RPMI7951 (cell line): ENCODE data around the gene CCNB1IP1. TPM values are rescaled to one million over a fixed set of nuclear protein-coding genes. Genes with fewer than 3 reads are reported as not detected.
"Not testable (repeated sequence)": the region's sequence is repeated elsewhere in the genome, so short reads cannot be mapped to it uniquely, and the experiment has no call there.

ENCODE experiments used
- DNase-seq: peaks from one replicate; pipeline ENCODE4 v3.0.0-alpha.2; 2012; ENCODE audit warnings: low read depth
- total RNA-seq: library from RNA; depleted of rRNA; stranded (reverse); fragments of >200 nt; shearing (Covaris generic); gene quantifications from 2 replicates; pipeline ENCODE4 v1.2.3, GENCODE V29; 2014

Gene CCNB1IP1
- total RNA-seq, 1 experiment from 2014 or later, result 52.4 TPM

DNA sequence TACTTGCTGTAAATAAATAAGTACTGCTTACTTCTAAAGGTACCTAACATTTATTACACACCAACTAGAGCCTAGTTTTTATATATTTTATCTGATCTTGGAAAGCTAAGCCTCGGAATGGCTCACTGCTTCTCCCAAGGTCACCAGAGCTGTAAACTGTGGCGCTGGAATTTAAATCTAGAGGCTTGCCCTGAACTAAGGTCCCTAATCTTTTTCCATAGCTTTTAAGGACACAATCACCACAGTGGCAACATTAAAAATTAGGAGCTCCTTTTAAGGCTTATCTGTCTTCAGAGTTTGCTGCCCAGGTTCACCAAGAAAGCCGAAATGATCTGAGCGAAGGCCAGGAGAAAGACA is 670 bp downstream of the CCNB1IP1 start:
- DNase-seq, result peak; percentile 4

DNA sequence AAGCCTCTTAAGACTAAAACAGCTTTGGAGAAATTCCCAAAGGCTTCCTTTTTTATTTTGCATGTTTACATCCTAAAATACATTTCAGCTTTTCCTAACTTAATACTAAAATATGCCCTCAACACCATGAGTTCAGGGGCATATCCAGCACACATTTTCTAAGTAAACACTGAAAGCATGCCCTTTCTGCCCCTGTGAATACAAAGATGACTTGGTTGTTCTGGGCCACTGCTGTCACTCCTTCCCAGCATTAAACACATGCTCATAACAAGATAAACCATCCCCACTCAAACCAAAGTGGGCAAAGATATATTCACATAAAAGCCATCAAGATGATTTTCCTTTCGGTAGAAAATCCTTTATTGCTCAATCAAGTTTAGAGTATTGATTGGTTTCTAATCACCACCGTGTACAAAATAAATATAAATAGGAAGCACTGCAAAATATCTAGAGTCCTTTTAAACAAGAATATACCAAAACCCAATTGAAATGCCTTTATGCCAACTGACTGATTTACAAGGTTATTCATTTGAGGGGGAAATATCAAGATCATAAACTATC is 1.9 kb downstream of the CCNB1IP1 start:
- no peak for DNase-seq

DNA sequence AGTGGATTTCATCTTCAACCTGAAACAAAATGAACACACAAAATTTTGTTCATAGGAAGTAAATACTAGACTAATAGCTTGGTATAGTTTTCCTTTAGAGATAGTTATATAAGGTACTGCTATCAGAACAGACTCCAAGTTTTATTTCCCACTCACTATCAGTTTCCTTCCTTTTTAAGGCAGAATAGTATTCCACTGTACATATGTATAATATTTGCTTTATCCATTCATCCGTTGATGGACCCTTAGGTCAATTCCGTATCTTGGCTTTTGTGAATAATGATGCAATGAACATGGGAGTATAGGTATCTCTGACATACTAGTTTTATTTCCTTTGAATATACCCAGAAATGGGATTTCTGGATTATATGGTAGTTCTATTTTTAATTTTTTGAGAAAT is 3.7 kb downstream of the CCNB1IP1 start:
- no peak for DNase-seq

DNA sequence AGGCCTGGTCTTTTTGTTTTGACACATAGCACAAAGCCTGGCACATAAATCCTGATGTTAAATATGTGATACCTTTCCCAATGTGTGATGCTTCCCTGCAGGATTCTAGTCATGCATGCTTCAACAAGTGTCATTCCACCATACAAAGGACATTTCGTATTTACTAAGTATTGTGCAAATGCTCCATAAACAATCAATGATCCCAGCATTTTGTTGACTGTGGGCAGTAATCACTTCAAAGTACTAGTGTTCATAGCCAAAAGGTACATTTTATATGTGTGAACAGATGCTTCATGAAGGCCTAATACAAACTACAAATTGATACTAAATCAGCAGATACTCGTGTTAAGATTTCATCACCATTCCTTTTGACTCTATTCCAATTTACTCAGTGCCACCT is 4.4 kb downstream of the CCNB1IP1 start:
- no peak for DNase-seq

DNA sequence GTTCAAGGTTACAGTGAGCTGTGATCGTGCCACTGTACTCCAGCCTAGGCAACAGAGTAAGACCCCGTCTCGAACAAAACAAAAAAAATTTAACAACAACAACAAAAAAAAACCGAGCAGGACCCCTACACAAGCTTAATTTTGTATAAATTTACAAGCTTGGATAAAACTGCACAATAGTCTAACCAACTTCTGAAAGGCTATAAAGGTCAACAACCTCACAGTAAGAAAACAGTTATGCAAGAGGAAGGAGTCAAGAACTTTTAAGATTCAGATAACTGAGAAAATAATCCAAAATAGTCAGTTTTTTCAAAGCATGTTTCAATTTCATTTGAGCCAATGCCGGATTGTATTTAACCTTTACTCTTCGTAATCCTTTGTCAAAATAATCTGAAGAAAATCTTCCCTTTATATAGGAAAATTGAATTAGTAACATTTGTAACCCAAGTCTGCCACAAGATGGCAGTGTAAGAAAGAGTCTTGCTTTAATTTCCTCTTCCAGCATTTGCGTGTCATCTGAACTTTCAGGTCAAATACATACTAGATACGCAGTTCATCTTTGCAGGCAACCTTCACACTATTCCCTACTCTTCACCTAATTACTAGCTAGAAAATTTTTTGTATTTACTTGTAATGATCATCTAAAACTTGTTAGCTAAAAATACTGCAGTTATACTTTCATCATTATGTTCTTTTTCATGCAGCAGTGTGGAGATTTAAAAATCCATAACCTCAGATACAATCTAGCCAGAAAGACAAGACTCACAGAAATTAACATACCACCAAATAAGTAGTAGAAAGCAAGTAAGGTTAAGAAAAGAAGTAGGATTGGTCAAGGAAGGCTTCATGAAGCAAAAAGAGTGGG is 5.8 kb downstream of the CCNB1IP1 start:
- peak; percentile 64 for DNase-seq

DNA sequence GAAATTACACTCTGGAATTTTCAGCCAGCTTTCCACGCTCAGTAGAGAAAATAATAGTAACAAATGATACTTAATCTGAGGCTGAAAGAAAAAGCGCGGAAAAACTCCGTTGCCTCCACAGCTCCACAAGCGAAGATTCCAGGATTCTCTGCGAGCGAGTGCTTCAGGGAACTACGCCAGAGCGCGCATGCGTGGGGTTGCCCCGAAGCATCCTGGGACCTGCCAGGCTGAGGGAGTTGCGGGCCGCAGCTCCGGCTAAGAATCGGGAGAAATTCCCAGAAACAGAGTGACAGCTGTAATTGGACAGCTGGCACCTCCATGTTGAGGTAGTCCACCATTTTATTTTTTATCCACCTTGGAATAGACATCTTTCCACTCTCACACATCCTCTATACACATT is 15.4 kb downstream of the CCNB1IP1 start:
- DNase-seq, result no peak

DNA sequence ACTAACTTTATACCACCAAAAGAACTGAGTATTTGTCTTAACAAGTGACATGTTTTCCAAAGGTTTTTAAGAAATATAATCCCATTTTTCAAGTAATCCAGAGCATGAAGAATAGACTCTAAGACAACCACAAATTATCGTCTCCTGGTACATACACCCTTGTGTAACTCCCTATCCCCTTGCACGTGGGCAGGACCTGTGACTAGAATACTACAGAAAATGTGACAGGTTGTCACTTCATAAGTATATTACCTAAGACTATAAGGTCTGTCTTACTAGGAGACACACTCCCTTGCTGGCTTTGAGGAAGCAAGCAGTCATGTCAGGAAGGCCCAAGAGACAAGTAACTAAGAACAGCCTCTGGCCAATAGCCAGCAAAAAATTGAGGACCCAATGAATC is 19.1 kb downstream of the CCNB1IP1 start:
- no peak for DNase-seq

DNA sequence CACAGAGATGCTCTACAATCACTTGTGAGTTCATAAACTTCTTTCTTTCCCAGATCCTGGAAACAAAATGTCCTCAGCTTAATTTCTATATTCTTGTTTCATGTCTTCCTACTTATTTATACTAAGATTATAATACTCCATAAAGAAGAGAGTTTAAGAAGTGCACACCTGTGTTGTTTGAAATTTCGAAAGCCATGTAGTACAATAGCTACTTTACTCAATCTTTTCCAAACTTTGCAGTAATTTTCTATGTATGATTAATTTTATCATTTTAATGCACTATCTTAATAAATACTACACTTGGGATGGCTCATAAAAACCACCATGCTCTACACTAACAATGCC is 27.0 kb downstream of the CCNB1IP1 start:
- DNase-seq, result no peak

DNA sequence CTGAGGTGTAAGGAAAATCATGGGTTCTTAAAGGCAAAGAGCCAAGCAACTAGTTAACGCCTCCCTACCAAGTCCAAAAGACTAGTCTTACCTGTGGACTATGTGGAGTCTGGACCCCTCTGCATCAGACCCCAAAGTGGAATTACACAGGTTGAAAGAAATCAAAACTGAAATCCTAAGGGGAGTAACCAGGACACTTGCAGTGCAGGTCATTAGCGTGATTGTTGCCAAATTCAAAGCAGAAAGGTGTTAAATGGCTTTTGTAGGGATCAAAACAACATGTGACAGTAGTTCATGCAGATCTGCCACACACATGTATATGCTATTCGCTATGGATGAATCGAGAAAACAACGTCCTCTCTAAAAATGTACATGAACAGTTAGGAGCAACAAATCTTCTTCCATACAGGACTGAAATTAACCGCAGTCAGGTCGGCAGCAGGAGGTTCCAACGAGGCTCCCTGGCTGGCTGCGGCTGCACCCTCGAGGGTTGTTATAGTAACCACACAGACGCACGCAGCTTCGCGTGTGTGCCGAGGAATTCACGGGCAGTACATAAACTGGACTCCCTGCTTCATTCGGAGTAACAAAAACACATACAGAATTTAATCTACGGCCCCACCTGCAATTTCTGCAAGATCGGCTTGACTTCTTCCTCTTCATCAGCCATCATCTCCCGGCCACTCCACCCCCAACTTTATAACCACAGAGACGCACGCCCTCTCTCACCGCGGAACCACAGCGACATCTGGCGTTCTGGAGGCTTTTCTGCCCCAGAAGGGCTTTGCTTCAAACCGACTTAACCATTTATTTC is 27.6 kb downstream of the CCNB1IP1 start, which contains the start of gene TTC5:
TSS of gene TTC5 (minus strand) at position 687 of the 814 bp plus-strand sequence. CDS start at position 673, 14 bp downstream.
- peak; percentile 80 for DNase-seq

DNA sequence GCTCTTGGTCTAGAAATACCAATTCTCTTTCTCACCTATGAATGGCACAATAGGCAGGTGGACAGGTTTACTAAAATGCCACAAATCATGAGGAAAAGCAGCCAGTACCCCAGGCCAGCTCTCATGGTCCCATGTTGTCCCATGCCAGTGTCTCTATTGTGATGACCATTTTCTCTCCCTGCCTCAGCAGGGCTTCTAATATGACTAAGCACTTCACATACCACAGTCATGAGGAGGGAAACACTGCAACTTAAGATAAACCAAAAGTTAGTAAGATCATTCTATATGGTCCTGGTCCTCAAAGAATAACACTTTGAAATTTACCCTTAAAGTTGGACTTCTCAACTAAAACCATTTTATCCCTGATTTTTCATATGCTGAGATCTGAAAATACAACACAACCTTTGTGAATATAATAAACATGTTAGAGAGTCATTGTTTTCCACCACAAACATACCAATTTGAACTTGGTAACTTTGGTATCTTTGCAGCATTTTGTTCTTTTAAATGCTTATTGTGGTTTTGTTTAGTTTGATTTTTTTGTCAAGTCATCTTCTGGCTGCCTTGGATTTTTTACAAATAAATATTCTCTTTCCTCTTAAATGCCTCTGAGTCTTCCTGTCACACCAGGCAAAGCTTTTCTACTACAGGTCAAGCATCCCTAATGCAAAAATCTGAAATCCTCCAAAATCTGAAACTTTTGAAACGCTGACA is 30.9 kb downstream of the CCNB1IP1 start:
- peak; percentile 8 for DNase-seq

DNA sequence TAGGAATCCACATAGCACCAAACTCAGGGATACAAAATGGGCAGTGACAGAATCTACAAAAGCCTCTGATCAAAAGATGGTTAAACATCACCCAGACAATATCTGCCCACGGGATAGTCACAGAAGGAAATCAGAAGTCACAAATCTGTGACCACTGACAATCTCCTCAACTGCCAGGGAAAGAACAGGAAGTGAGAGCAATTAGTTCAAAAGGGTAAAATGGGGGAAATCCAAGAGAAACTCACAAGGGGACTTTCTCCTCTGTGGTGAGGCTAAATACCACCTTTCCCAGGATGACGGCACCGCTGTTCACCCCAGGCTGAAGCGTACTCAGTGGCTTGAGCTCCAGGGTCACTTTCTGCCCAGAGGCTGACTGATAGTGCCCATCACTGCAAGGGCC is 38.0 kb downstream of the CCNB1IP1 start:
- DNase-seq, result no peak

DNA sequence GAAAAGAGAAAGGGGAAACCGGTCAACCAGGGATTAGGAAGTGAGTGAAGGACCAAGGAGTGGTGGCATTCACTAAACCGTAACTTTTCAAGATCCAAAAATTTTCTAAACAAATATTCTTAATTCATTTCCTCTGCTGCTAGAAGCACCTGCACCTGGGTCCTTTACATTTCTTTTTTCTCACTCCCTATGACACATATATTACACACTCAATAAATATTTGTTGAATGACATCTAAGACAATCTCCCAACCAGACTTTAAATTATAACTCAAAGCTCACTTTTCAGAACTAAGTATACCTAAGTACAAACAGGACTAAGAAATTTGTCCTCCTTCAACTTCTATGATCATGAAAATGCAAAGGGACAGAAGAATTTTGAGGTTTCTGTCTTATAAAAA is 38.4 kb downstream of the CCNB1IP1 start:
- no peak for DNase-seq

DNA sequence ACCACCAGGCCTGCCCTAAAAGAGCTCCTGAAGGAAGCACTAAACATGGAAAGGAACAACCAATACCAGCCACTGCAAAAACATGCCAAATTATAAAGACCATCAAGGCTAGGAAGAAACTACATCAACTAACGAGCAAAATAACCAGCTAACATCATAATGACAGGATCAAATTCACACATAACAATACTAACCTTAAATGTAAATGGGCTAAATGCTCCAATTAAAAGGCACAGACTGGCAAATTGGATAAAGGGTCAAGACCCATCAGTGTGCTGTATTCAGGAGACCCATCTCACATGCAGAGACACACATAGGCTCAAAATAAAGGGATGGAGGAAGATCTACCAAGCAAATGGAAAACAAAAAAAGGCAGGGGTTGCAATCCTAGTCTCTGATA is 51.1 kb downstream of the CCNB1IP1 start:
- DNase-seq, result not testable (repeated sequence)

DNA sequence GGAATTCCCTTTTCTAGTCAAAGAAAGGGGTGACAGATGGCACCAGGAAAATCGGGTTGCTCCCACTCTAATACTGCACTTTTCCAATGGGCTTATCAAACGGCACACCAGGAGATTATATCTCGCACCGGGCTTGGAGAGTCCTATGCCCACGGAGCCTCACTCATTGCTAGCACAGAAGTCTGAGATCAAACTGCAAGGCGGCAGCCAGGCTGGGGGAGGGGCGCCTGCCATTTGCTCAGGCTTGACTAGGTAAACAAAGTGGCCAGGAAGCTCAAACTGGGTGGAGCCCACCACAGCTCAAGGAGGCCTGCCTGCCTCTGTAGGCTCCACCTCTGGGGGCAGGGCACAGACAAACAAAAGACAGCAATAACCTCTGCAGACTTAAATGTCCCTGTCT is 52.8 kb downstream of the CCNB1IP1 start:
- not testable (repeated sequence) for DNase-seq

DNA sequence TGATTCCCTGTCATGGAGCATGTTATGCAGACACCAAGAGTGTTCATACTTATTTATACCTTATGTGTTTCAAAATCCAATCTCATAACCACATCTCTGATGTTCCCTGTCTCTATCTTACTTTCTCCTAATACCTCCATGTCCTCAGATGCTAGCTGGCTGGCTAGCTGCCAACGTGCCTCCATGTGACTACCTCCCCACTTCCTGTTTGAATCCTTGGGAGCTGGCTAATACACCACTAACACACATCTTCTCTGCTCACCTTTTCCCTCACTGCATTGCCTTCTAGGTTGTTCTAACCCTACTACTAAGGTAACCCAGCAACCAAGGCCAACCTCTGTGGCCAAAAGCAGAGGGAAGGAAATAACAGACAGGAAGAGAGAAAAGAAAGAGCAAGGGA is 54.7 kb downstream of the CCNB1IP1 start:
- DNase-seq, result peak; percentile 27

DNA sequence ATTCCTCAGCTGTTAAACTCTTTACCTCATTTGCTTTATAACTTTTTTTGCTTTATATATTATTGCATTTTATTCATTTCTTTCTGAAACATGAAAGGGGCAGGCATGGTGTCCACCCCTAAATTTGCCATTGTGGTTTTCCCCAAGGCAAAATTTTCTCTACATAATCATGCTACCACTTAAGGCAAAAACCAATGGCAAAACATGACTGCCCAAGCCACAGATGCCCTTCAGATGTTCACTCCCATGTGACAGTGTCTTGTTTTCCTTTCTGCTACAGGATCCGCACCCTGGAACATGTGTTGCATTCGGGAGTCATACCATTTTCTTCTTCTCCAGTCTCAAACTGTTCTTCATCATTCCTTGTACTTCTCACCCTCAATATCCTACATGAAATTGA is 55.7 kb downstream of the CCNB1IP1 start:
- DNase-seq, result no peak

DNA sequence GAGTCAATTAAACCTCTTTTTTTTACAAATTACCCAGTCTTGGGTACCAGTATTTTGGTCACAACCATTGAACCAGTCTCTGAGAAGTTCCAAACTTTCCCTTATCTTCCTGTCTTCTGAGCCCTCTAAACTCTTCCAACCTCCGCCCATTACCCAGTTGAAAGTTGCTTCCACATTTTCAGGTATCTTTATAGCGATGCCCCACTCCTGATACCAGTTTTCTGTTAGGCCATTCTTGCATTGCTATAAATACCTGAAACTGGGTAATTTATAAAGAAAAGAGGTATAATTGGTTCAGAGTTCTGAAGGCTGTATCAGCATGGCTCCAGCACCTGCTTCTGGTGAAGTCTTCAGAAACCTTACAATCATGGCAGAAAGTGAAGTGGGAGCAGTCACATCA is 59.0 kb downstream of the CCNB1IP1 start:
- DNase-seq, result no peak

DNA sequence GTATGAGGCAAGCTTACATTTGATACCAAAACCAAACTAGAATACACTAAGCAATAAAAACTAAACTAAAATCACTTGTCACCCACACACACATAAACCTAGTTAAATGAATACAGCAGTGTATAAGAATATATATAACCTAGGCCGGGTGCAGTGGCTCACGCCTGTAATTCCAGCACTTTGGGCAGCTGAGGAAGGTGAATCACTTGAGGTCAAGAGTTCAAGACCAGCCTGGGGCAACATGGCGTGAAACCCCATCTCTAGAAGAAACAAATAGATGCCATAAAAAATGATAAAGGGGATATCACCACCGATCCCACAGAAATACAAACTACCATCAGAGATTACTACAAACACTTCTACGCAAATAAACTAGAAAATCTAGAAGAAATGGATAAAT is 68.7 kb downstream of the CCNB1IP1 start:
- DNase-seq, result peak; percentile 67

DNA sequence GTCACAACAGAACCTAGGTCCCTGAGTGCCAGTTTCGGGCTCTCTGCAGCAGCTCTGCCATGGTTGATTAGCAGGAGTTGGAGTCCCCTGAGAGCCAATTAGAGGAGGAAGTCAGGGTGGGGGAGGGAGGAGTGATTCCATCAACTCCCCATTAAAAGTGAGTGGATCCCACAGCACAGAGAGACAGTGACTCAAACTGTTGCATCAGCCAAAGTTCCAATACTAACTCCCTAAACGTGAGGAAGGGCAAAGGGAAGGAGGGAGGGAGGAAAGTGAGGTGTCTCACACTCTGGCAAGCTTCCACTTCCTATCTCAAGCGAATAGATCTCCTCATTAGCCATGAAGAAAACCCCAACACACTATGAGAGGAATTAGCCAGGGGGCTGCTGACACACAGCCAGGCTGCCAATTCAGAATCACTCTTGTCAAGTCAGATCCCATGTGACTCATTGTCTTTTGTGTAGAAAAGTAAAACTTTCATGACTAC is 70.4 kb downstream of the CCNB1IP1 start:
- peak; percentile 90 for DNase-seq
